ENCODE results near the gene RNU7-1. TPM values are rescaled to one million over a fixed set of nuclear protein-coding genes. Genes with fewer than 3 reads are reported as not detected.
A peak's percentile ranks its signal among the peaks of the same experiment; 100 is the strongest.

The RNU7-1 gene
- total and polyA plus RNA-seq, 2 donors: not detected

DNA sequence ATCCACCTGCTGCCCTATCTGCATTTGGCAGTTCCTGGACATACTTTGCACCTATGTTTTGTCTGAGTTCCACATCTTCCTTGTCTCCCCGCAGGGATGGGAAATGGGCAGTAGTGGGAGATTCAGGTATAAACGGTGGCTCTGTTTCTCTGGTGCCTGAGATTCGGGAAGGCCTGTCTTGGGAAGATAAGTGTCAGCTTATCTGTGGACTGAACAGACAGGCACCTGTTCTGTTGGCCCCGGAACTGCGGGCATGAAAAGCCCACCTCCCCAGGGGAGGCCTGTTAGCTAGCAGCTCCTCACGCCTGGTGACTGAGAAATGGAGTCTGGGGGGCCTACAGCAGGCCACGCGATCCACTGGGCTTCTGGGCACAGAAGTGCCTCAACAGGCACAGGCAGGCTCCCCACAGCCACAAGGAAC is 21.0 kb downstream of the RNU7-1 start:
- Histone ChIP-seq H3K36me3 (ENCODE audit: insufficient read depth) (peaks cover 6% of the 10 kb centered on the region), H3K4me1 (ENCODE audit: insufficient read depth) (no peaks in the 10 kb centered on the region), H3K27ac (ENCODE audit: low read depth) (peak overlapping the region; percentile 38), H3K4me3 (ENCODE audit: low read depth, low read length) (no peak overlapping the region)
- DNase-seq (ENCODE audit: extremely low spot score): no peak
- 68% methylated on average over 8 of the region's 8 CpGs for WGBS

GRCh38 chr12:6965026-6965661 is 21.5 kb downstream of the RNU7-1 start:
- WGBS: 19% methylated on average over 12 of the region's 12 CpGs
- DNase-seq (ENCODE audit: extremely low spot score): no peak
- Histone ChIP-seq H3K4me3 (ENCODE audit: low read depth, low read length) (no peak overlapping the region), H3K27ac (ENCODE audit: low read depth) (peak overlapping the region; percentile 38), H3K4me1 (ENCODE audit: insufficient read depth) (no peaks in the 10 kb centered on the region), H3K36me3 (ENCODE audit: insufficient read depth) (peaks cover 6% of the 10 kb centered on the region)

DNA sequence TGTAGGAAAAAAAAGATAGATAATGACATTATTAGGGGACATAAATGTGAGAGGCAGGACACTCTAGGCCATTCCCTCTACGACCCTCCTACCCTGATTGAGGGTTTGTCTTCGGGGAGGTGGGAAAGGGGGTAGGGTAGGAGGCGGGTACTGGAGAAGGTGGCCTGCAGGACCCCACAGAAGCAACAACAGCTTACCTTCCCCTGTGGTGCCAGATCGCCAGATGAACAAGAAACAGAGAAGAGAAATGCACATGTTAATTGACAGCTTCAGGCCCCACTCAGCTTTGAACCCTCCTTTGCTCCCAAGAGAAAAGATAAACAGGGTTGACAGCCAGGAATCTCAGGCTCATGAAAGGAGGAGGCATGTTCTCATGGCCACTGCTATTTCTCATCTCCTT is 22.1 kb downstream of the RNU7-1 start:
- Histone ChIP-seq H3K4me1 (ENCODE audit: insufficient read depth) (no peaks in the 10 kb centered on the region), H3K4me3 (ENCODE audit: low read depth, low read length) (no peak overlapping the region), H3K36me3 (ENCODE audit: insufficient read depth) (peaks cover 6% of the 10 kb centered on the region), H3K27ac (ENCODE audit: low read depth) (no peak overlapping the region)
- DNase-seq (ENCODE audit: extremely low spot score): no peak
- 71% methylated on average over 4 of the region's 4 CpGs for WGBS

GRCh38 chr12:6966351-6966750 is 22.7 kb downstream of the RNU7-1 start:
- no peaks in the 10 kb centered on the region for H3K4me1 ChIP-seq (ENCODE audit: insufficient read depth)

GRCh38 chr12:6967651-6968100 is 24.1 kb downstream of the RNU7-1 start:
- Histone ChIP-seq H3K36me3 (ENCODE audit: insufficient read depth) (peaks cover 6% of the 10 kb centered on the region), H3K4me3 (ENCODE audit: low read depth, low read length) (no peak overlapping the region), H3K27ac (ENCODE audit: low read depth) (no peak overlapping the region), H3K4me1 (ENCODE audit: insufficient read depth) (no peaks in the 10 kb centered on the region)
- 85% methylated on average over 10 of the region's 10 CpGs for WGBS
- DNase-seq (ENCODE audit: extremely low spot score): no peak

More at GRCh38 chr12:6966351-6966750, 22.7 kb downstream of the RNU7-1 start:
- no peak overlapping the region for H3K27ac ChIP-seq (ENCODE audit: low read depth)
- H3K36me3 ChIP-seq (ENCODE audit: insufficient read depth): peaks cover 6% of the 10 kb centered on the region
- DNase-seq (ENCODE audit: extremely low spot score): no peak
- 78% methylated on average over 7 of the region's 7 CpGs for WGBS
- no peak overlapping the region for H3K4me3 ChIP-seq (ENCODE audit: low read depth, low read length)

GRCh38 chr12:6968426-6968825 is 24.8 kb downstream of the RNU7-1 start:
- DNase-seq (ENCODE audit: extremely low spot score): no peak
- Histone ChIP-seq H3K4me3 (ENCODE audit: low read depth, low read length) (no peak overlapping the region), H3K36me3 (ENCODE audit: insufficient read depth) (peaks cover 6% of the 10 kb centered on the region), H3K27ac (ENCODE audit: low read depth) (no peak overlapping the region), H3K4me1 (ENCODE audit: insufficient read depth) (no peaks in the 10 kb centered on the region)
- 87% methylated on average over 9 of the region's 9 CpGs for WGBS

DNA sequence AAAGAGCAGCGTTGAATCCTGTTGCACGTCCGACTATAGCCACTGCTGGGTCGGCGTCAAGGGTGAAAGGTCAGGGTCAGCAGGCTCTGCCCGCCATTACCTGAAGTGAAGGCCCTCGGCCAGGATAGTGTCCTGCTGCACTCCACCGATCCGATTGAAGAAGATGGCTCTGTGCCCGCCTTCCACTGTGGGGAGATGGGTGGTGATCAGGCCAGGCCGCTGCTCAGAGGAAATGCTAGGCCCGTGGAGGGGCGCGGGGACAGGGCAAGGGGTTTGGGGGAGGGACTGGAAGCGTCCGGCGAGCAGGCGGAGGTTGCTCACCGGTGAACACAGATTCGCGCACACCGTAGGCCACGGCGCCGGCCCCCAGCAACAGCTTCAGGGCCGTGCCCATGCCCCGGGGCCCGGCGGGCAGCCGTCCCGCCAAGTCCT is 26.5 kb downstream of the RNU7-1 start:
- Histone ChIP-seq H3K27ac (ENCODE audit: low read depth) (peak overlapping the region; percentile 75), H3K4me1 (ENCODE audit: insufficient read depth) (no peaks in the 10 kb centered on the region), H3K36me3 (ENCODE audit: insufficient read depth) (peaks cover 6% of the 10 kb centered on the region), H3K4me3 (ENCODE audit: low read depth, low read length) (peak overlapping the region; percentile 91)
- WGBS: under 1% methylated on average over 31 of the region's 31 CpGs
- DNase-seq (ENCODE audit: extremely low spot score): no peak

DNA sequence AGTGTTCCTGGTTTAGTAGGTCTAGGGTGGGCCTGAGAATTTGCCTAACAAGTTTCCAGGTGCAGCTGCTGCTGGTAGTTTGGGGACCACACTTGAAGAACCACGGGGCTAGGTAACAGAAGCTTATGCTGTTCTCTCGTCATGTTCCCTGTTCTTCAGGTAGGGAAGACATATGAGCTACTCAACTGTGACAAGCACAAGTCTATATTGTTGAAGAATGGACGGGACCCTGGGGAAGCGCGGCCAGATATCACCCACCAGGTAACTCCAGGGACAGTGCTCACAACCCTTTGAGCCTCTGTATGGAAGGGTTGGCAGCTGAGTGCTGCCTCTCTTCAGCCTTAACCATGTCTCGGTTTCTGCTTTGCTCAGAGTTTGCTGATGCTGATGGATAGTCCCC is 30.6 kb downstream of the RNU7-1 start:
- Histone ChIP-seq H3K4me1 (ENCODE audit: insufficient read depth) (no peaks in the 10 kb centered on the region), H3K4me3 (ENCODE audit: low read depth, low read length) (no peak overlapping the region), H3K36me3 (ENCODE audit: insufficient read depth) (no peaks in the 10 kb centered on the region), H3K27ac (ENCODE audit: low read depth) (no peak overlapping the region)
- no peak for DNase-seq (ENCODE audit: extremely low spot score)
- 94% methylated on average over 6 of the region's 6 CpGs for WGBS

DNA sequence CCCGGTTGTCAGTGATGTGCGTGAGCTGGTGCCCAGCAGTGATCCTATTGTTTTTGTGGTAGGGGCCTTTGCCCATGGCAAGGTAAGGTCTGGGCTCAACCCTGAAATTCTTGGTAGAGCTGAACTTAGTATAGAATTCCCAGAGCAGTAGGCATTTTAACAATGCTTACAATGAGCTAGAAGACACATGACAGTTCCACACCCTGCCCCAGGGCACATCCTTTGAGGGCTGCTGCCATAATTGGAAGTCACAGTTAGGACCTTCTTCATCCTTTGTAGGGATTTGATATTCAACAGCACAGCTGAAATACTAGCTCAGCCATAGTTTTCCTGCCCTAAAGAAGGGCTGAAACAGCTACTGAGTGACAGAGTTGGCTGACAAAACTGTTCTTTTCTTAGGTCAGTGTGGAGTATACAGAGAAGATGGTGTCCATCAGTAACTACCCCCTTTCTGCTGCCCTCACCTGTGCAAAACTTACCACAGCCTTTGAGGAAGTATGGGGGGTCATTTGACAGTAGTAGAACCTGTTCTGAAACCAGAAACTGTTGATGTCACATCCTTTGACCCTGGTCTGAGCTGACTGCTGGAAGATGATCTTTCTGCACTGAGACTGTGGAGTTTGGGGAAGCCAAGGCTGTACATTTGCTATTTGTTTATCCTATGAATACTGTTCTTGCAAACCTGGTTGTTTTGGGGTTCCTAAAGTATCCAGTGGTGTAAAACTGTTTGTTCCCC is 31.8 kb downstream of the RNU7-1 start:
- Histone ChIP-seq H3K4me1 (ENCODE audit: insufficient read depth) (no peaks in the 10 kb centered on the region), H3K4me3 (ENCODE audit: low read depth, low read length) (no peak overlapping the region), H3K27ac (ENCODE audit: low read depth) (no peak overlapping the region), H3K36me3 (ENCODE audit: insufficient read depth) (no peaks in the 10 kb centered on the region)
- no peak for DNase-seq (ENCODE audit: extremely low spot score)
- WGBS: 87% methylated on average over 2 of the region's 2 CpGs

DNA sequence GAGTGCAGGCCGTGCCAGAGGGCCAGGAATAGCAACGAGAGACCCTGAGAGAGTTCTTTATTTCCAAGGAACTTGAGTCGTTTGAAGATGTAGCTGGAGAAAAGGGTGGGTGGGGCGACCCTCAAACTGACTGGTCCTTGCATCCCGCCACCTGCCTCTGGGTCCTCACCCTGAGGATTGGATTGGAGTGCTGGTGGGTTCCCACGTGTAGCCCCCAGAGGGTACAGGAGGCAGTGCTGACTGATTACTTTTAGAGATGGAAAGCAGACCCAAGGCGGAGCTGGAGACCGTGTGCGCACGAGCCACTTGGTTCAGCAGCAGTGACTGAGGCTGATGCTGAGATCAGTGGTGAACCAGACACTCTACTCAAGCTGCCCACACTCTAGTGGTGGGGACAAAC is 34.0 kb downstream of the RNU7-1 start:
- no peak overlapping the region for H3K27ac ChIP-seq (ENCODE audit: low read depth)
- DNase-seq (ENCODE audit: extremely low spot score): no peak
- H3K36me3 ChIP-seq (ENCODE audit: insufficient read depth): peaks cover 5% of the 10 kb centered on the region
- H3K4me1 ChIP-seq (ENCODE audit: insufficient read depth): no peaks in the 10 kb centered on the region
- 77% methylated on average over 10 of the region's 10 CpGs for WGBS
- H3K4me3 ChIP-seq (ENCODE audit: low read depth, low read length): no peak overlapping the region

DNA sequence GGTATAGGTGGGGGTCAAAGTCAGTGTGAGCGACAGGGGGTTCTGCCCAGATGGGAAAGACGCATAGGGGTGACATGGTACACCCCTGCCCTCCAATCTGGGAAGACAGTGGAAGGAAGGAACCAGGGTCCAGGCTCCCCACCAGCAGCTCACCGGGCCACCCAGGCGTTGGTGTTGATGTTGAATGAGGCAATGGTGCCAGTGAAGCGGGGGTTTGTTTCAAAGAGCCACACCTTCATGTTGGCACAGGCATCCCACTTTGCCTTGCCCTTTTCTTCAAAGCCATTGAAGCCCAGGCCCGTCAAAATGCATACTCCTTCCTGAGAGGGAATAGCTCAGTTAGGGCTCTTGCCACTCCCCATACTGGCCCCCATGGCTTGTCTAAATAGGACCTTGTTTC is 34.6 kb downstream of the RNU7-1 start:
- Histone ChIP-seq H3K4me1 (ENCODE audit: insufficient read depth) (no peaks in the 10 kb centered on the region), H3K4me3 (ENCODE audit: low read depth, low read length) (no peak overlapping the region), H3K36me3 (ENCODE audit: insufficient read depth) (peaks cover 5% of the 10 kb centered on the region), H3K27ac (ENCODE audit: low read depth) (no peak overlapping the region)
- 85% methylated on average over 6 of the region's 6 CpGs for WGBS
- DNase-seq (ENCODE audit: extremely low spot score): no peak

- no peak for DNase-seq (ENCODE audit: extremely low spot score)
- WGBS: 76% methylated on average over 3 of the region's 3 CpGs
- Histone ChIP-seq H3K27ac (ENCODE audit: low read depth) (no peak overlapping the region), H3K36me3 (ENCODE audit: insufficient read depth) (peaks cover 5% of the 10 kb centered on the region), H3K4me3 (ENCODE audit: low read depth, low read length) (no peak overlapping the region), H3K4me1 (ENCODE audit: insufficient read depth) (no peaks in the 10 kb centered on the region)
Measured at GRCh38 chr12:6978611-6979011, 35.0 kb downstream of the RNU7-1 start.

GRCh38 chr12:6979021-6979420 is 35.4 kb downstream of the RNU7-1 start:
- 80% methylated on average over 6 of the region's 6 CpGs for WGBS
- DNase-seq (ENCODE audit: extremely low spot score): no peak
- H3K4me1 ChIP-seq (ENCODE audit: insufficient read depth): no peaks in the 10 kb centered on the region
- H3K27ac ChIP-seq (ENCODE audit: low read depth): no peak overlapping the region
- no peak overlapping the region for H3K4me3 ChIP-seq (ENCODE audit: low read depth, low read length)
- H3K36me3 ChIP-seq (ENCODE audit: insufficient read depth): peaks cover 5% of the 10 kb centered on the region

GRCh38 chr12:6979453-6979852 is 35.8 kb downstream of the RNU7-1 start:
- no peaks in the 10 kb centered on the region for H3K4me1 ChIP-seq (ENCODE audit: insufficient read depth)
- H3K4me3 ChIP-seq (ENCODE audit: low read depth, low read length): no peak overlapping the region
- 87% methylated on average over 3 of the region's 3 CpGs for WGBS
- H3K36me3 ChIP-seq (ENCODE audit: insufficient read depth): peaks cover 5% of the 10 kb centered on the region
- no peak for DNase-seq (ENCODE audit: extremely low spot score)
- H3K27ac ChIP-seq (ENCODE audit: low read depth): no peak overlapping the region

Data from urinary bladder (tissue), 4 donors.